Esophagus muscularis mucosa (tissue), 4 donors: ENCODE data around the gene CST11.

Source experiments
- EP300 ChIP-seq: sonication (generic); formaldehyde crosslinking; IDR thresholded peaks from one replicate; pipeline ENCODE4 v1.6.1; 2017; ENCODE audit warnings: antibody characterized with exemption
- POLR2A ChIP-seq: fragments of 450-650 bp; IDR thresholded peaks from one replicate; pipeline ENCODE4 v1.6.1; 2017; ENCODE audit warnings: antibody characterized with exemption, moderate library complexity, mild to moderate bottlenecking, low read depth
- POLR2AphosphoS5 ChIP-seq, 2 donors: sonication (generic); formaldehyde crosslinking; IDR thresholded peaks; one replicate each; pipeline ENCODE4 v1.6.1; 2017; ENCODE audit warnings: antibody characterized with exemption in 2 of 2
- TF ChIP-seq, protein P1 (sequence below), 3 experiments: fragments of 200-600 bp in 2 of 3; fragments of 450-650 bp in 1 of 3; sonication (generic) in 2 of 3; IDR thresholded peaks; one replicate each; pipeline ENCODE4 v1.5.1; 2017 to 2019; ENCODE audit warnings: antibody characterized with exemption in 3 of 3, mild to moderate bottlenecking in 2 of 3, moderate library complexity in 1 of 3

DNA sequence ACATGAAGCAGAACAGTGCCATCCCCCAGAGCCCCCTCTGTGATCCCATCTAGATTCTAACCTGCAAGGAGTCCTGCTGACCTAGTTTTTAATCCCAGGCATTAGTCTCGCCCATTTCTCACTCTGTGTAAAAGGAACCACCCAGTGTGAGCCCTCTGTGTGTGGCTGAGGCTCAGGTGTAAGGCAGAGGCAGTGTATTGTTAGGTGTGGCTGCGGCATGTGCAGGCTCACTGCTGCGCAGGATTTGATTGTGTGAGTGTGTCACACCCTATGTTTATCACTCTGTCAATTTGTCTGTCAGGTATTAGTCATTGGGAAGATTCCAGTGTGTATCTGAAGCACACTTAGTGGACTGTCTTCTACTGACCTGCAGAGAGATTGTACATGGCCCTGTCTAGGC is 24.5 kb upstream of the CST11 start:
- TF ChIP-seq POLR2AphosphoS5 (IDR thresholded peaks at IDR 0.05): no peak
- TF ChIP-seq, protein P1, sequence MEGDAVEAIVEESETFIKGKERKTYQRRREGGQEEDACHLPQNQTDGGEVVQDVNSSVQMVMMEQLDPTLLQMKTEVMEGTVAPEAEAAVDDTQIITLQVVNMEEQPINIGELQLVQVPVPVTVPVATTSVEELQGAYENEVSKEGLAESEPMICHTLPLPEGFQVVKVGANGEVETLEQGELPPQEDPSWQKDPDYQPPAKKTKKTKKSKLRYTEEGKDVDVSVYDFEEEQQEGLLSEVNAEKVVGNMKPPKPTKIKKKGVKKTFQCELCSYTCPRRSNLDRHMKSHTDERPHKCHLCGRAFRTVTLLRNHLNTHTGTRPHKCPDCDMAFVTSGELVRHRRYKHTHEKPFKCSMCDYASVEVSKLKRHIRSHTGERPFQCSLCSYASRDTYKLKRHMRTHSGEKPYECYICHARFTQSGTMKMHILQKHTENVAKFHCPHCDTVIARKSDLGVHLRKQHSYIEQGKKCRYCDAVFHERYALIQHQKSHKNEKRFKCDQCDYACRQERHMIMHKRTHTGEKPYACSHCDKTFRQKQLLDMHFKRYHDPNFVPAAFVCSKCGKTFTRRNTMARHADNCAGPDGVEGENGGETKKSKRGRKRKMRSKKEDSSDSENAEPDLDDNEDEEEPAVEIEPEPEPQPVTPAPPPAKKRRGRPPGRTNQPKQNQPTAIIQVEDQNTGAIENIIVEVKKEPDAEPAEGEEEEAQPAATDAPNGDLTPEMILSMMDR (IDR thresholded peaks at IDR 0.05): no peak
- TF ChIP-seq POLR2A: no peak
- no peak for TF ChIP-seq EP300
